ENCODE data around the gene REX1BD.

REX1BD gene

GRCh38 chr19:18610556-18611326, 22.1 kb downstream of the REX1BD start:
- Histone ChIP-seq H3K4me3 (replicated peaks; ENCODE audit: insufficient read depth, low read length) (no peak overlapping the region), H3K27ac (replicated peaks) (no peak overlapping the region), H3K27me3 (ENCODE audit: insufficient read depth, poor library complexity, severe bottlenecking) (peaks cover 81% of the 10 kb centered on the region)
- TF ChIP-seq POLR2AphosphoS5 (IDR thresholded peaks at IDR 0.05; ENCODE audit: low read depth) (no peak), GABPA (IDR thresholded peaks at IDR 0.05; ENCODE audit: low read depth) (no peak)
- TF ChIP-seq, protein P1, sequence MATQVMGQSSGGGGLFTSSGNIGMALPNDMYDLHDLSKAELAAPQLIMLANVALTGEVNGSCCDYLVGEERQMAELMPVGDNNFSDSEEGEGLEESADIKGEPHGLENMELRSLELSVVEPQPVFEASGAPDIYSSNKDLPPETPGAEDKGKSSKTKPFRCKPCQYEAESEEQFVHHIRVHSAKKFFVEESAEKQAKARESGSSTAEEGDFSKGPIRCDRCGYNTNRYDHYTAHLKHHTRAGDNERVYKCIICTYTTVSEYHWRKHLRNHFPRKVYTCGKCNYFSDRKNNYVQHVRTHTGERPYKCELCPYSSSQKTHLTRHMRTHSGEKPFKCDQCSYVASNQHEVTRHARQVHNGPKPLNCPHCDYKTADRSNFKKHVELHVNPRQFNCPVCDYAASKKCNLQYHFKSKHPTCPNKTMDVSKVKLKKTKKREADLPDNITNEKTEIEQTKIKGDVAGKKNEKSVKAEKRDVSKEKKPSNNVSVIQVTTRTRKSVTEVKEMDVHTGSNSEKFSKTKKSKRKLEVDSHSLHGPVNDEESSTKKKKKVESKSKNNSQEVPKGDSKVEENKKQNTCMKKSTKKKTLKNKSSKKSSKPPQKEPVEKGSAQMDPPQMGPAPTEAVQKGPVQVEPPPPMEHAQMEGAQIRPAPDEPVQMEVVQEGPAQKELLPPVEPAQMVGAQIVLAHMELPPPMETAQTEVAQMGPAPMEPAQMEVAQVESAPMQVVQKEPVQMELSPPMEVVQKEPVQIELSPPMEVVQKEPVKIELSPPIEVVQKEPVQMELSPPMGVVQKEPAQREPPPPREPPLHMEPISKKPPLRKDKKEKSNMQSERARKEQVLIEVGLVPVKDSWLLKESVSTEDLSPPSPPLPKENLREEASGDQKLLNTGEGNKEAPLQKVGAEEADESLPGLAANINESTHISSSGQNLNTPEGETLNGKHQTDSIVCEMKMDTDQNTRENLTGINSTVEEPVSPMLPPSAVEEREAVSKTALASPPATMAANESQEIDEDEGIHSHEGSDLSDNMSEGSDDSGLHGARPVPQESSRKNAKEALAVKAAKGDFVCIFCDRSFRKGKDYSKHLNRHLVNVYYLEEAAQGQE (IDR thresholded peaks at IDR 0.05; ENCODE audit: insufficient replicate concordance, low read depth), result no peak
- no peak for DNase-seq (ENCODE audit: low read depth in 1 of 2, low spot score in 1 of 2)

- peaks cover 81% of the 10 kb centered on the region for H3K27me3 ChIP-seq (ENCODE audit: insufficient read depth, poor library complexity, severe bottlenecking)
- no peak overlapping the region for H3K27ac ChIP-seq (replicated peaks)
- no peak overlapping the region for H3K4me3 ChIP-seq (replicated peaks; ENCODE audit: insufficient read depth, low read length)
- no peak for DNase-seq (ENCODE audit: low read depth in 1 of 2, low spot score in 1 of 2)
- TF ChIP-seq, protein P2, sequence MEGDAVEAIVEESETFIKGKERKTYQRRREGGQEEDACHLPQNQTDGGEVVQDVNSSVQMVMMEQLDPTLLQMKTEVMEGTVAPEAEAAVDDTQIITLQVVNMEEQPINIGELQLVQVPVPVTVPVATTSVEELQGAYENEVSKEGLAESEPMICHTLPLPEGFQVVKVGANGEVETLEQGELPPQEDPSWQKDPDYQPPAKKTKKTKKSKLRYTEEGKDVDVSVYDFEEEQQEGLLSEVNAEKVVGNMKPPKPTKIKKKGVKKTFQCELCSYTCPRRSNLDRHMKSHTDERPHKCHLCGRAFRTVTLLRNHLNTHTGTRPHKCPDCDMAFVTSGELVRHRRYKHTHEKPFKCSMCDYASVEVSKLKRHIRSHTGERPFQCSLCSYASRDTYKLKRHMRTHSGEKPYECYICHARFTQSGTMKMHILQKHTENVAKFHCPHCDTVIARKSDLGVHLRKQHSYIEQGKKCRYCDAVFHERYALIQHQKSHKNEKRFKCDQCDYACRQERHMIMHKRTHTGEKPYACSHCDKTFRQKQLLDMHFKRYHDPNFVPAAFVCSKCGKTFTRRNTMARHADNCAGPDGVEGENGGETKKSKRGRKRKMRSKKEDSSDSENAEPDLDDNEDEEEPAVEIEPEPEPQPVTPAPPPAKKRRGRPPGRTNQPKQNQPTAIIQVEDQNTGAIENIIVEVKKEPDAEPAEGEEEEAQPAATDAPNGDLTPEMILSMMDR (IDR thresholded peaks at IDR 0.05; ENCODE audit: insufficient read depth, low read length), result no peak
- no peak for TF ChIP-seq POLR2AphosphoS5 (IDR thresholded peaks at IDR 0.05; ENCODE audit: low read depth)
- no peak for TF ChIP-seq GABPA (IDR thresholded peaks at IDR 0.05; ENCODE audit: low read depth)
- no peak for TF ChIP-seq SPI1 (IDR thresholded peaks at IDR 0.05; ENCODE audit: borderline replicate concordance, low read depth)
Measured at GRCh38 chr19:18611327-18612050, 22.9 kb downstream of the REX1BD start.

DNA sequence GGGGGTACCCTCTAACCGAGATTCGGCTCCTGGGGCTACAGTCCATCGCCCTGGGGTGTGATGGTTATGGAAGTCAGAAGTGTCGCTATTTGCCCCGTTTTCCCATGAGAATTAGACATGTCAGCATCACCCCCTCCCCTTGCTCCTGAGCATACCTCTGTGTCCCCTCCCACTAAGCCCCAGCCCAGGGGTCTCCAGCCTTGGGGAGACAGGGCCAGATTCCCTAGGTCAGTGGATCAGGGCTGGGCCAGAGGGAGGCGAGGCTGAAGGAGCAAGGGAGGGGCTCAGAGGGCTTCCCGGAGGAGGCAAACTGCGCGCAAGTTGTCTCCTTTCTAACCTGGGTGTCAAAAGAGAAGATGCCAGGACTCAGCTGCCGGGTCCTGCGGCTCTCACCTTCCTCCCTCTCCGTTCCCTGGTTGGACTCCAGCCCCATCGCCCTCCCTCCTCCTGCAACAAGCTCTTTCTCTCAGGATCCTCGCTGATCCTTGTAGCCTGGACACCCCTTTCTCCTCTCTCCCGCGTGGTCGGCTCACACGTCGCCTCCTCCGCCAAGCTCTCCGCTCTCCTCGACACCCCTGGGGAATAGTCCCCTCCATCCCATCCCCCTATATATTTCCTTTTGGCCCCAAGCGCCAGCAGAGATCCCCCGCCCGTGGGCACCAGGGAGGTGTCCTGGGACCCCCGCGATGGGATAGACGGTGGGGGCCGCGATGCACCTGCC, 23.6 kb downstream of the REX1BD start:
- Histone ChIP-seq H3K27ac (replicated peaks) (no peak overlapping the region), H3K27me3 (ENCODE audit: insufficient read depth, poor library complexity, severe bottlenecking) (peaks cover 80% of the 10 kb centered on the region), H3K4me3 (replicated peaks; ENCODE audit: insufficient read depth, low read length) (peak overlapping the region; percentile 19; the same call in 1 of the 2 replicates)
- DNase-seq (ENCODE audit: low read depth in 1 of 2, low spot score in 1 of 2), result no peak
- TF ChIP-seq, protein P1 (IDR thresholded peaks at IDR 0.05; ENCODE audit: insufficient replicate concordance, low read depth), result no peak
- TF ChIP-seq, protein P2 (IDR thresholded peaks at IDR 0.05; ENCODE audit: insufficient read depth, low read length), result no peak
- no peak for TF ChIP-seq SPI1 (IDR thresholded peaks at IDR 0.05; ENCODE audit: borderline replicate concordance, low read depth)
- no peak for TF ChIP-seq POLR2AphosphoS5 (IDR thresholded peaks at IDR 0.05; ENCODE audit: low read depth)
- no peak for TF ChIP-seq GABPA (IDR thresholded peaks at IDR 0.05; ENCODE audit: low read depth)

All from HL-60 (cell line).